ENCODE results near the gene ZNF577. TPM values are rescaled to one million over a fixed set of nuclear protein-coding genes. Genes with fewer than 3 reads are reported as not detected.

Gene ZNF577
- total and polyA plus RNA-seq, 2 of the 13 experiments (the other 11 are each of a cell fraction or from before 2014, with no cell fraction given), result 5.7 to 7.6 TPM

DNA sequence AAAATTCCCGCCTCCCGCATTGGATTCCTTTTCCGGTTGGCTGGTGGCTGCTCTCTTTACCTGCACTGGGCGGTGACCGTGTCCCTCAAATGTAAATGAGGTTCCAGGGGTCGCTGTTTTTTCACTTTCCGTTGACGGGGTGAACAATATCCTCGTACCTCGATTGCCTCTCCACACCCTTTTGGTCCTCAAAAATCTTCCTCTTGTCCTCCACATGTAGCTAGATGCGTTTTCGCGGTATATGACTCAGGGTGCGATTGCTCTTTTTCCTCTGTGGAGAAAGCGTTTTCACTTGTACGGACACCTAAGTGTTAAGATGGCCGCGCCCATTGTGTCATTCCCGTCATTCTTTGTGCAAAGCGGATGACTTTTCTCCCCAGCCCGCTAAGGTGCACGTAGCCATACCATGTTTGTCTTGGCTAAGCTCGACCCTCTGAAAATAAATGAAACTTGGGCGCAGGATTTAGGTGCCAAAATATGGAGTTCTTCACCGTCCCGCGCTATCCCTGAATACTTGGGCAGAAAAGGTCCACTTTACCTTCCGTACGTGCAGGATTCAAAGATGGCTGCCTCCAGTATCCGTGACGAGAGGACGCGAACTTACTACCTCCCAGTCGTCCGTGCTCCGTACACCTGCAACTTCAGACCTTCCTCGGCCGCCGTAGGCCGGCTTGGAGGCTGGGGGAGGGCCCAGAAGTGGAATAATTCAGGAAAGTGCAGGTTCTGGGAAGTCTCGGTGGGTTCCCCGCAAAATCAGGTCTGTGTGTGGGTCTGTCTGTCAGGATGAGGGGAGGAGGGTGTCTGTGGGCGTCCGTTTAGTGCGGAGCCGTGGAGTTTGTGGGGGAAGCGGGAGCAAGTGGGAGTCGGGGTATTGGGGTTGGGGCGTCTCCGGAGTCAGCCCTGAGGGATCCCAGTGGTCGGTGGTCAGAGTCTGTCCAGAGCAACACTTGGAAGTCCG is 39.3 kb upstream of the ZNF577 start, which contains the start of gene ZNF613 (continued):
- TF ChIP-seq, protein P1, sequence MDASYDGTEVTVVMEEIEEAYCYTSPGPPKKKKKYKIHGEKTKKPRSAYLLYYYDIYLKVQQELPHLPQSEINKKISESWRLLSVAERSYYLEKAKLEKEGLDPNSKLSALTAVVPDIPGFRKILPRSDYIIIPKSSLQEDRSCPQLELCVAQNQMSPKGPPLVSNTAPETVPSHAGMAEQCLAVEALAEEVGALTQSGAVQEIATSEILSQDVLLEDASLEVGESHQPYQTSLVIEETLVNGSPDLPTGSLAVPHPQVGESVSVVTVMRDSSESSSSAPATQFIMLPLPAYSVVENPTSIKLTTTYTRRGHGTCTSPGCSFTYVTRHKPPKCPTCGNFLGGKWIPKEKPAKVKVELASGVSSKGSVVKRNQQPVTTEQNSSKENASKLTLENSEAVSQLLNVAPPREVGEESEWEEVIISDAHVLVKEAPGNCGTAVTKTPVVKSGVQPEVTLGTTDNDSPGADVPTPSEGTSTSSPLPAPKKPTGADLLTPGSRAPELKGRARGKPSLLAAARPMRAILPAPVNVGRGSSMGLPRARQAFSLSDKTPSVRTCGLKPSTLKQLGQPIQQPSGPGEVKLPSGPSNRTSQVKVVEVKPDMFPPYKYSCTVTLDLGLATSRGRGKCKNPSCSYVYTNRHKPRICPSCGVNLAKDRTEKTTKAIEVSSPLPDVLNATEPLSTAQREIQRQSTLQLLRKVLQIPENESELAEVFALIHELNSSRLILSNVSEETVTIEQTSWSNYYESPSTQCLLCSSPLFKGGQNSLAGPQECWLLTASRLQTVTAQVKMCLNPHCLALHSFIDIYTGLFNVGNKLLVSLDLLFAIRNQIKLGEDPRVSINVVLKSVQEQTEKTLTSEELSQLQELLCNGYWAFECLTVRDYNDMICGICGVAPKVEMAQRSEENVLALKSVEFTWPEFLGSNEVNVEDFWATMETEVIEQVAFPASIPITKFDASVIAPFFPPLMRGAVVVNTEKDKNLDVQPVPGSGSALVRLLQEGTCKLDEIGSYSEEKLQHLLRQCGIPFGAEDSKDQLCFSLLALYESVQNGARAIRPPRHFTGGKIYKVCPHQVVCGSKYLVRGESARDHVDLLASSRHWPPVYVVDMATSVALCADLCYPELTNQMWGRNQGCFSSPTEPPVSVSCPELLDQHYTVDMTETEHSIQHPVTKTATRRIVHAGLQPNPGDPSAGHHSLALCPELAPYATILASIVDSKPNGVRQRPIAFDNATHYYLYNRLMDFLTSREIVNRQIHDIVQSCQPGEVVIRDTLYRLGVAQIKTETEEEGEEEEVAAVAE (CRISPR knock-in tag; IDR thresholded peaks at IDR 0.05; ENCODE audit: borderline replicate concordance), result peak; percentile 32; the same call in 1 of the 2 replicates
- TF ChIP-seq, protein P2, sequence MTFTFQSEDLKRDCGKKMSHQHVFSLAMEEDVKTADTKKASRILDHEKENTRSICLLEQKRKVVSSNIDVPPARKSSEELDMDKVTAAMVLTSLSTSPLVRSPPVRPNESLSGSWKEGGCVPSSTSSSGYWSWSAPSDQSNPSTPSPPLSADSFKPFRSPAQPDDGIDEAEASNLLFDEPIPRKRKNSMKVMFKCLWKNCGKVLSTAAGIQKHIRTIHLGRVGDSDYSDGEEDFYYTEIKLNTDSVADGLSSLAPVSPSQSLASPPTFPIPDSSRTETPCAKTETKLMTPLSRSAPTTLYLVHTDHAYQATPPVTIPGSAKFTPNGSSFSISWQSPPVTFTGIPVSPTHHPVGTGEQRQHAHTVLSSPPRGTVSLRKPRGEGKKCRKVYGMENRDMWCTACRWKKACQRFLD (CRISPR knock-in tag; IDR thresholded peaks at IDR 0.05; ENCODE audit: borderline replicate concordance), result no peak
- TF ChIP-seq PHF20 (CRISPR knock-in tag; IDR thresholded peaks at IDR 0.05) (peak; percentile 75), ZMYM4 (CRISPR knock-in tag; IDR thresholded peaks at IDR 0.05) (peak; percentile 88), SRF (IDR thresholded peaks at IDR 0.05; ENCODE audit: low read depth, low read length) (no peak), GABPB1 (CRISPR knock-in tag; IDR thresholded peaks at IDR 0.05) (peak; percentile 69), CREM (IDR thresholded peaks at IDR 0.05) (peak; percentile 94), CREM (CRISPR knock-in tag; IDR thresholded peaks at IDR 0.05) (no peak), PHF8 (CRISPR knock-in tag; IDR thresholded peaks at IDR 0.05) (peak; percentile 77), NFYC (CRISPR knock-in tag; IDR thresholded peaks at IDR 0.05) (peak; percentile 74), KMT2A (CRISPR knock-in tag; IDR thresholded peaks at IDR 0.05) (peak; percentile 46), GATAD1 (CRISPR knock-in tag; IDR thresholded peaks at IDR 0.05) (peak; percentile 83), PCBP1 (IDR thresholded peaks at IDR 0.05; ENCODE audit: borderline replicate concordance, low read depth, low read length) (0 out of 2 replicates have a peak, but pooled peaks have one; percentile 68), PHF5A (CRISPR knock-in tag; IDR thresholded peaks at IDR 0.05; ENCODE audit: low read depth, unreplicated experiment) (peak; percentile 1), ZBTB7A (CRISPR knock-in tag; IDR thresholded peaks at IDR 0.05) (no peak), NCOA2 (CRISPR knock-in tag; IDR thresholded peaks at IDR 0.05) (no peak), ZNF331 (CRISPR knock-in tag; IDR thresholded peaks at IDR 0.05) (peak; percentile 46; the same call in 1 of the 2 replicates), ZNF33B (CRISPR knock-in tag; IDR thresholded peaks at IDR 0.05) (0 out of 2 replicates have a peak, but pooled peaks have one; percentile 19), RBM39 (IDR thresholded peaks at IDR 0.05; ENCODE audit: low read depth, low read length, poor library complexity, severe bottlenecking) (no peak), ZNF564 (CRISPR knock-in tag; IDR thresholded peaks at IDR 0.05) (no peak), ZNF605 (CRISPR knock-in tag; IDR thresholded peaks at IDR 0.05) (peak; percentile 60; the same call in 1 of the 2 replicates), RCOR2 (CRISPR knock-in tag; IDR thresholded peaks at IDR 0.05) (no peak), FOXA3 (CRISPR knock-in tag; IDR thresholded peaks at IDR 0.05) (peak; percentile 36), FOXJ3 (CRISPR knock-in tag; IDR thresholded peaks at IDR 0.05; ENCODE audit: borderline replicate concordance) (no peak), STAG1 (CRISPR knock-in tag; IDR thresholded peaks at IDR 0.05) (peak; percentile 21)
- TF ChIP-seq, protein P3, sequence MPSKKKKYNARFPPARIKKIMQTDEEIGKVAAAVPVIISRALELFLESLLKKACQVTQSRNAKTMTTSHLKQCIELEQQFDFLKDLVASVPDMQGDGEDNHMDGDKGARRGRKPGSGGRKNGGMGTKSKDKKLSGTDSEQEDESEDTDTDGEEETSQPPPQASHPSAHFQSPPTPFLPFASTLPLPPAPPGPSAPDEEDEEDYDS (CRISPR knock-in tag; IDR thresholded peaks at IDR 0.05), result 0 out of 2 replicates have a peak, but pooled peaks have one; percentile 34
